Neuronal stem cell (in vitro differentiated cells): ENCODE results near the gene KRTAP3-3.

ENCODE experiments used
- DNase-seq: peaks from one replicate; pipeline ENCODE4 v3.0.0-alpha.2; 2013; ENCODE audit warnings: low spot score
- H2AFZ ChIP-seq: one replicate; pipeline ENCODE4 v1.6.1; 2013; ENCODE audit warnings: mild to moderate bottlenecking, low read length, inconsistent platforms
- H2AK5ac ChIP-seq: 2 replicates; pipeline ENCODE4 v1.6.1; 2013; ENCODE audit warnings: low read depth, mild to moderate bottlenecking, inconsistent platforms, low read length, moderate library complexity, mixed read lengths
- H2BK120ac ChIP-seq: 2 replicates; pipeline ENCODE4 v1.6.1; 2013; ENCODE audit warnings: low read depth, mild to moderate bottlenecking, inconsistent platforms, low read length, moderate library complexity, mixed read lengths
- H2BK12ac ChIP-seq: one replicate; pipeline ENCODE4 v1.6.1; 2013; ENCODE audit warnings: low read length, inconsistent platforms
- H2BK15ac ChIP-seq: 2 replicates; pipeline ENCODE4 v1.6.1; 2013; ENCODE audit warnings: mild to moderate bottlenecking, low read length, inconsistent platforms, mixed read lengths
- H2BK5ac ChIP-seq: one replicate; pipeline ENCODE4 v1.6.1; 2013; ENCODE audit warnings: inconsistent platforms, mild to moderate bottlenecking, low read length, moderate library complexity
- H3K14ac ChIP-seq: one replicate; pipeline ENCODE4 v1.6.1; 2013; ENCODE audit warnings: low read length, inconsistent platforms
- H3K18ac ChIP-seq: 2 replicates; pipeline ENCODE4 v1.6.1; 2013; ENCODE audit warnings: low read length, inconsistent platforms
- H3K23ac ChIP-seq: 2 replicates; pipeline ENCODE4 v1.6.1; 2013; ENCODE audit warnings: low read depth, mild to moderate bottlenecking, mixed read lengths, low read length, inconsistent platforms; ENCODE audit not compliant: poor library complexity
- H3K27ac ChIP-seq: replicated peaks from 3 replicates; pipeline ENCODE4 v1.5.1; 2013; ENCODE audit warnings: low read length, inconsistent platforms
- H3K27me3 ChIP-seq, 3 experiments: 2 replicates each; pipeline ENCODE4 v1.6.1; 2013; ENCODE audit warnings: low read length in 3 of 3, mild to moderate bottlenecking in 2 of 3, inconsistent platforms in 1 of 3, low read depth in 1 of 3, mixed read lengths in 1 of 3, moderate library complexity in 1 of 3; ENCODE audit not compliant: control insufficient read depth in 3 of 3, insufficient read depth in 3 of 3
- H3K36me3 ChIP-seq, 2 donors: replicated peaks in 1 of 2; 2 replicates each; pipeline ENCODE4 v1.6.1; 2013; ENCODE audit warnings: low read length in 2 of 2; ENCODE audit not compliant: control insufficient read depth in 2 of 2, insufficient read depth in 2 of 2
- H3K4ac ChIP-seq: 2 replicates; pipeline ENCODE4 v1.6.1; 2013; ENCODE audit warnings: inconsistent platforms, mild to moderate bottlenecking, low read length, moderate library complexity
- H3K4me1 ChIP-seq, 2 donors: 1 replicate in 1 of 2; 2 replicates in 1 of 2; pipeline ENCODE4 v1.6.1; 2013; ENCODE audit warnings: low read length in 2 of 2, low read depth in 1 of 2; ENCODE audit not compliant: control insufficient read depth in 2 of 2, insufficient read depth in 1 of 2
- H3K4me2 ChIP-seq: one replicate; pipeline ENCODE4 v1.6.1; 2013; ENCODE audit warnings: mild to moderate bottlenecking, low read length, inconsistent platforms; ENCODE audit not compliant: insufficient read depth, poor library complexity, severe bottlenecking
- H3K4me3 ChIP-seq, 2 donors: 2 replicates each; pipeline ENCODE4 v1.5.1; 2013; ENCODE audit warnings: low read length in 2 of 2, mild to moderate bottlenecking in 2 of 2, inconsistent platforms in 1 of 2, moderate library complexity in 1 of 2
- H3K79me1 ChIP-seq: one replicate; pipeline ENCODE4 v1.6.1; 2013; ENCODE audit warnings: low read depth, mild to moderate bottlenecking, inconsistent platforms, low read length, moderate library complexity
- H3K9ac ChIP-seq: one replicate; pipeline ENCODE4 v1.6.1; 2013; ENCODE audit warnings: mild to moderate bottlenecking, low read depth, low read length, inconsistent platforms; ENCODE audit not compliant: poor library complexity
- H3K9me3 ChIP-seq, 2 donors: replicated peaks in 1 of 2; 2 replicates each; pipeline versions ENCODE3 to v1.6.1; 2013; ENCODE audit warnings: low read length in 2 of 2, mild to moderate bottlenecking in 2 of 2, inconsistent platforms in 1 of 2, low read depth in 1 of 2, mixed read lengths in 1 of 2, moderate library complexity in 1 of 2; ENCODE audit not compliant: control insufficient read depth in 2 of 2, insufficient read depth in 1 of 2
- H4K8ac ChIP-seq: one replicate; pipeline ENCODE4 v1.6.1; 2013; ENCODE audit warnings: low read depth, mild to moderate bottlenecking, inconsistent platforms, low read length, moderate library complexity
- H4K91ac ChIP-seq: one replicate; pipeline ENCODE4 v1.6.1; 2013; ENCODE audit warnings: low read length, low read depth, mild to moderate bottlenecking, inconsistent platforms; ENCODE audit not compliant: poor library complexity
- WGBS, 2 donors: extraction: QIAGEN DNeasy Blood & Tissue Kit; methylation state at CpG; one replicate each; pipeline ENCODE4 v1.1.7; 2013; ENCODE audit warnings: missing lambda C conversion rate in 2 of 2, mixed read lengths in 1 of 2; ENCODE audit not compliant: insufficient read length in 2 of 2, insufficient replicate concordance in 1 of 2; ENCODE audit errors: extremely low coverage in 2 of 2; 5-methylcytosine and 5-hydroxymethylcytosine counted together

Gene KRTAP3-3

GRCh38 chr17:40993084-40993483 lies 880 bp downstream of the KRTAP3-3 start:
- Histone ChIP-seq H3K9ac (no peak overlapping the region), H3K18ac (no peak overlapping the region), H3K4me3 (no peak overlapping the region), H3K14ac (no peak overlapping the region), H3K27ac (no peak overlapping the region), H2BK5ac (no peak overlapping the region), H3K9me3 (no peaks in the 10 kb centered on the region), H3K4ac (no peak overlapping the region), H2AK5ac (no peak overlapping the region), H2AFZ (no peak overlapping the region), H3K4me2 (no peak overlapping the region), H4K8ac (no peak overlapping the region), H3K27me3 (peaks cover 0 to 3% (median 0%) of the 10 kb centered on the region in 3 experiments), H2BK12ac (no peak overlapping the region), H3K79me1 (no peaks in the 10 kb centered on the region), H4K91ac (no peak overlapping the region), H3K23ac (no peak overlapping the region), H3K36me3 (no peaks in the 10 kb centered on the region), H2BK15ac (no peak overlapping the region), H3K4me1 (peaks cover 0 to 2% of the 10 kb centered on the region in 2 donors), H2BK120ac (no peak overlapping the region)
- WGBS, 2 donors: no CpG with 5 or more reads among the region's 2 CpGs
- no peak for DNase-seq

GRCh38 chr17:40992666-40993065 lies 1.3 kb downstream of the KRTAP3-3 start:
- Histone ChIP-seq H3K4me2 (no peak overlapping the region), H3K23ac (no peak overlapping the region), H3K36me3 (no peaks in the 10 kb centered on the region), H3K9ac (no peak overlapping the region), H3K18ac (no peak overlapping the region), H2BK15ac (no peak overlapping the region), H3K4ac (no peak overlapping the region), H3K27ac (no peak overlapping the region), H3K27me3 (peaks cover 0 to 3% (median 0%) of the 10 kb centered on the region in 3 experiments), H4K91ac (no peak overlapping the region), H3K4me1 (peaks cover 0 to 2% of the 10 kb centered on the region in 2 donors), H3K9me3 (no peaks in the 10 kb centered on the region), H4K8ac (no peak overlapping the region), H2BK120ac (no peak overlapping the region), H3K79me1 (no peaks in the 10 kb centered on the region), H3K14ac (no peak overlapping the region), H2BK5ac (no peak overlapping the region), H2AK5ac (no peak overlapping the region), H3K4me3 (no peak overlapping the region), H2BK12ac (no peak overlapping the region), H2AFZ (no peak overlapping the region)
- DNase-seq: no peak
- WGBS, 2 donors: no CpG with 5 or more reads among the region's 3 CpGs

- H3K27ac ChIP-seq: no peak overlapping the region
- H2AFZ ChIP-seq: no peak overlapping the region
- H3K14ac ChIP-seq: no peak overlapping the region
- no peak overlapping the region for H2BK15ac ChIP-seq
- no CpG with 5 or more reads among the region's 8 CpGs for WGBS, 2 donors
- H3K79me1 ChIP-seq: no peaks in the 10 kb centered on the region
- DNase-seq: no peak
- H2BK12ac ChIP-seq: no peak overlapping the region
- no peak overlapping the region for H2AK5ac ChIP-seq
- H4K91ac ChIP-seq: no peak overlapping the region
- H3K4me2 ChIP-seq: no peak overlapping the region
- H3K9me3 ChIP-seq: peaks cover 0 to 1% of the 10 kb centered on the region in 2 donors
- no peak overlapping the region for H2BK5ac ChIP-seq
- H3K36me3 ChIP-seq: no peaks in the 10 kb centered on the region
- no peak overlapping the region for H4K8ac ChIP-seq
- H3K18ac ChIP-seq: no peak overlapping the region
- H2BK120ac ChIP-seq: no peak overlapping the region
- H3K27me3 ChIP-seq: no peaks in the 10 kb centered on the region
- no peak overlapping the region for H3K4ac ChIP-seq
- H3K4me1 ChIP-seq: peaks cover 0 to 2% of the 10 kb centered on the region in 2 donors
- no peak overlapping the region for H3K9ac ChIP-seq
- H3K23ac ChIP-seq: no peak overlapping the region
- H3K4me3 ChIP-seq: no peak overlapping the region
Measured at GRCh38 chr17:40986920-40987319, 7.0 kb downstream of the KRTAP3-3 start.

- no peak within 1 kb of the TSS for H2BK120ac ChIP-seq
- no peak within 1 kb of the TSS for H2BK15ac ChIP-seq
- H3K79me1 ChIP-seq: no peaks in the 10 kb centered on the region
- H3K4me2 ChIP-seq: no peak within 1 kb of the TSS
- no peak within 1 kb of the TSS for H3K14ac ChIP-seq
- no peak within 1 kb of the TSS for H2AFZ ChIP-seq
- no peak within 1 kb of the TSS for H3K4me3 ChIP-seq
- H4K8ac ChIP-seq: no peak within 1 kb of the TSS
- WGBS, 2 donors: no CpG with 5 or more reads among the region's 3 CpGs
- H2AK5ac ChIP-seq: no peak within 1 kb of the TSS
- peaks cover 0 to 12% of the 10 kb centered on the region in 2 donors for H3K4me1 ChIP-seq
- no peak within 1 kb of the TSS for H3K18ac ChIP-seq
- H3K27ac ChIP-seq: no peak within 1 kb of the TSS
- DNase-seq: no peak
- H2BK12ac ChIP-seq: no peak within 1 kb of the TSS
- H3K36me3 ChIP-seq: no peaks in the 10 kb centered on the region
- no peak within 1 kb of the TSS for H4K91ac ChIP-seq
- H3K27me3 ChIP-seq: no peaks in the 10 kb centered on the region
- H2BK5ac ChIP-seq: no peak within 1 kb of the TSS
- no peak within 1 kb of the TSS for H3K23ac ChIP-seq
- H3K9me3 ChIP-seq: peaks cover 0 to 1% of the 10 kb centered on the region in 2 donors
- no peak within 1 kb of the TSS for H3K9ac ChIP-seq
- no peak within 1 kb of the TSS for H3K4ac ChIP-seq
Measured at GRCh38 chr17:40984226-40984625, 9.7 kb downstream of the KRTAP3-3 start, which contains the start of gene KRT40. Gene KRT40, minus strand, starts transcription at chr17:40984326. Its CDS starts 53 bp downstream, at chr17:40984273.
